Omental fat pad (tissue), 4 donors: ENCODE data around the gene POP4. TPM values are rescaled to one million over a fixed set of nuclear protein-coding genes. Genes with fewer than 3 reads are reported as not detected.
A peak's percentile ranks its signal among the peaks of the same experiment; 100 is the strongest.

ENCODE experiments used
- ATAC-seq: fragments of 150-250 bp; one replicate; pipeline ENCODE4 v1.9.1; 2016; ENCODE audit warnings: mild to moderate bottlenecking, moderate library complexity; ENCODE audit not compliant: low FRiP score
- DNase-seq: peaks from one replicate; pipeline ENCODE4 v3.0.0-alpha.2; 2019; ENCODE audit warnings: low spot score
- CTCF ChIP-seq, 3 donors: fragments of 450-650 bp; IDR thresholded peaks; one replicate each; pipeline ENCODE4 v1.5.1; 2016 to 2017; ENCODE audit warnings: antibody characterized with exemption in 3 of 3, mild to moderate bottlenecking in 3 of 3, moderate library complexity in 2 of 3
- total RNA-seq, 4 donors: library from RNA; depleted of rRNA; stranded (reverse); fragments of >200 nt; gene quantifications; one replicate each; pipeline ENCODE4 v1.1.0, GENCODE V29; 2016

POP4 gene
- total RNA-seq, 4 donors from 2014 or later: 52.9 to 62.4 (median 55.0) TPM

- no peak for TF ChIP-seq CTCF (IDR thresholded peaks at IDR 0.05)
- ATAC-seq (no peak), DNase-seq (no peak)
These were observed 8.0 kb upstream of the POP4 start for GRCh38 chr19:29598036-29598435.

GRCh38 chr19:29598496-29598895, 7.6 kb upstream of the POP4 start:
- no peak for TF ChIP-seq CTCF (IDR thresholded peaks at IDR 0.05)
- no peak for DNase-seq
- ATAC-seq: no peak

- no peak for TF ChIP-seq CTCF (IDR thresholded peaks at IDR 0.05)
- ATAC-seq (no peak), DNase-seq (no peak)
These were observed 2.8 kb upstream of the POP4 start for GRCh38 chr19:29603308-29603707.

GRCh38 chr19:29606420-29606747, 301 bp downstream of the POP4 start:
- TF ChIP-seq CTCF (IDR thresholded peaks at IDR 0.05): no peak
- no peak for DNase-seq
- ATAC-seq: peak; percentile 50

- DNase-seq (no peak), ATAC-seq (no peak)
- no peak for TF ChIP-seq CTCF (IDR thresholded peaks at IDR 0.05)
These were observed 3.6 kb downstream of the POP4 start for GRCh38 chr19:29609636-29610035.

GRCh38 chr19:29610213-29610573, 4.1 kb downstream of the POP4 start:
- DNase-seq (no peak), ATAC-seq (no peak)
- no peak for TF ChIP-seq CTCF (IDR thresholded peaks at IDR 0.05)

GRCh38 chr19:29610574-29611271, 4.6 kb downstream of the POP4 start:
- ATAC-seq (peak; percentile 84), DNase-seq (peak; percentile 75)
- peak in 1 of 3 donors; percentile 65 for TF ChIP-seq CTCF (IDR thresholded peaks at IDR 0.05)
